ENCODE measurements around the gene GSK3B. TPM values are rescaled to one million over a fixed set of nuclear protein-coding genes. Genes with fewer than 3 reads are reported as not detected.

Gene GSK3B
- total and polyA plus RNA-seq, 2 experiments from 2014 or later = 19.7 to 43.1 TPM

DNA sequence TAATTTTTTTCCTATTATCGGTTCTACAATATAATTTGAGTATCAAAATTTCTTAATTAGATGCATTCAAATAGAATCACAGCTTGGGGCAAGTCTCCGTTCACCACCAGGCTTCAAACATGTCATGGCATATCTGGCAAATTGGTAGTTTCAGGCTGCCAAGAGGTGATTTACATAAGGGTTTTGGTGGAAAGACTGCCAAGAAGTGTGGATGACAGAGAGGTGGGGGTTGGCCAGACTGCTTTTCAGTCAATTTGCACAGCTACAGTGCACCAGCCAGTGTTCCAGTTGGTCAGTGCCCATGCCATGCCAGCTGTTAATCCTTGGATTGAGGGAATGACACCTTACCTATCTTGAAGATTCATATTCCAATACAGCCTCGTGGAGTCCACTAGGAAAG, 8.4 kb upstream of the GSK3B start:
- Histone ChIP-seq H2AFZ (no peak overlapping the region), H3K9me2 (ENCODE audit: insufficient read depth) (no peaks in the 10 kb centered on the region), H3K27ac (no peak overlapping the region), H3K4me2 (ENCODE audit: unreplicated experiment) (no peak overlapping the region), H3K4me3 (no peak overlapping the region), H3K9ac (no peak overlapping the region), H3K4me1 (ENCODE audit: insufficient read depth) (peaks cover 18% of the 10 kb centered on the region), H3K79me2 (ENCODE audit: insufficient read depth) (peaks cover 25% of the 10 kb centered on the region), H3K27me3 (replicated peaks; ENCODE audit: insufficient read depth) (no peaks in the 10 kb centered on the region), H3K9me3 (ENCODE audit: low read depth) (no peaks in the 10 kb centered on the region), H4K20me1 (ENCODE audit: insufficient read depth) (no peaks in the 10 kb centered on the region), H3K36me3 (ENCODE audit: low read depth) (no peaks in the 10 kb centered on the region), H3F3A (ENCODE audit: insufficient read depth) (peaks cover 15% of the 10 kb centered on the region; the same call in 1 of the 2 replicates)
- in situ Hi-C loops (cut with MboI) = no loop called here
- no peak for DNase-seq
- WGBS, 2 experiments (ENCODE audit: low coverage in 1 of 2, low lambda C conversion rate in 2 of 2, missing lambda C conversion rate in 2 of 2) = 96% methylated on average over 3 of the region's 3 CpGs
- TF ChIP-seq EZH2phosphoT487 (IDR thresholded peaks at IDR 0.05; ENCODE audit: insufficient read depth, low read depth) (no peak), EZH2 (IDR thresholded peaks at IDR 0.05; ENCODE audit: insufficient read depth, poor library complexity, severe bottlenecking) (no peak)

DNA sequence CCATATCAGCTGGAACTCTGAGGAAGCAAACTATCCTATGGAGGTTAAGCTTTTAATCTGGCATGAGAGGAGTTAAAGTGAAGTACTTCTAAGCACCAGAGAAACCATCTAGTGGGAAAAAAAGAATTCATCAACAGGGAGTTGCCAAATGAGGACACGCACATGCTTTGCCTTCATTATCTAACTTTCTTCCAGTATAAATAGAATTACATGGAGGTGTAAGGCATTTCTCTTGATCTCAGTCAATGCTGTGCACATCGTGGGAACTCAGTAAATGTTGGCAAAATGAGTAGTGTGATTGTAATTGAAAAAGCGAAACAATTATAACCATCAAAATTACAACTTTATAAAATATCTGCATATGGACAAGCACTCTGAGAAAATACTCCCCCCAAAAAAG, 8.0 kb upstream of the GSK3B start:
- Histone ChIP-seq H3K9ac (no peak overlapping the region), H3K36me3 (ENCODE audit: low read depth) (no peaks in the 10 kb centered on the region), H3K79me2 (ENCODE audit: insufficient read depth) (peaks cover 29% of the 10 kb centered on the region), H3K27me3 (replicated peaks; ENCODE audit: insufficient read depth) (no peaks in the 10 kb centered on the region), H3K4me3 (no peak overlapping the region), H3K9me2 (ENCODE audit: insufficient read depth) (no peaks in the 10 kb centered on the region), H3K4me1 (ENCODE audit: insufficient read depth) (peaks cover 18% of the 10 kb centered on the region), H2AFZ (no peak overlapping the region), H3K27ac (no peak overlapping the region), H3K4me2 (ENCODE audit: unreplicated experiment) (no peak overlapping the region), H3F3A (ENCODE audit: insufficient read depth) (peaks cover 15% of the 10 kb centered on the region; the same call in 1 of the 2 replicates), H4K20me1 (ENCODE audit: insufficient read depth) (no peaks in the 10 kb centered on the region), H3K9me3 (ENCODE audit: low read depth) (no peaks in the 10 kb centered on the region)
- in situ Hi-C loops (cut with MboI) = no loop called here
- 79 to 84% methylated on average over 3 of the region's 3 CpGs for WGBS, 2 experiments (ENCODE audit: low coverage in 1 of 2, low lambda C conversion rate in 2 of 2, missing lambda C conversion rate in 2 of 2)
- DNase-seq = no peak
- no peak for TF ChIP-seq EZH2 (IDR thresholded peaks at IDR 0.05; ENCODE audit: insufficient read depth, poor library complexity, severe bottlenecking)
- TF ChIP-seq EZH2phosphoT487 (IDR thresholded peaks at IDR 0.05; ENCODE audit: insufficient read depth, low read depth) = no peak

DNA sequence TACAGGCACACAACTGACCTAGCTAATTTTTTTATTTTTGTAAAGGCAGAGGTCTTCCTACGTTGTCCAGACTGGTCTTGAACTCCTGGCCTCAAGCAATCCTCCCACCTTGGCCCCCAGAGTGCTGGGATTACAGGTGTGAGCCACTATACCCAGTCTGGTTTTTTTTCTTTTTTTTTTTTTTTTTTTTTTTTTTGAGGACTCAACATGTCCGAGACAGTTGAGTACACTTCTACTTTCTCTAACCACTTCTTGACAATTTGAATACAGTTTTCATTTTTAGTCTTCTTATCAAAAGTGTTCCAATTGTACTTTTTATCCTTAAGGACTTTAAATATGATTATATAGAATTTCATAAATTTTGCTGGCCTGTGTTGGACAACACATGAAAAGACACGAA, 7.4 kb upstream of the GSK3B start:
- Histone ChIP-seq H4K20me1 (ENCODE audit: insufficient read depth) (no peaks in the 10 kb centered on the region), H3K27me3 (replicated peaks; ENCODE audit: insufficient read depth) (no peaks in the 10 kb centered on the region), H3K4me1 (ENCODE audit: insufficient read depth) (peaks cover 22% of the 10 kb centered on the region), H3K27ac (no peak overlapping the region), H3K9ac (no peak overlapping the region), H3K9me3 (ENCODE audit: low read depth) (no peaks in the 10 kb centered on the region), H3K79me2 (ENCODE audit: insufficient read depth) (peaks cover 35% of the 10 kb centered on the region), H3K4me2 (ENCODE audit: unreplicated experiment) (no peak overlapping the region), H3K4me3 (no peak overlapping the region), H2AFZ (no peak overlapping the region), H3K9me2 (ENCODE audit: insufficient read depth) (no peaks in the 10 kb centered on the region), H3K36me3 (ENCODE audit: low read depth) (no peaks in the 10 kb centered on the region), H3F3A (ENCODE audit: insufficient read depth) (peaks cover 15% of the 10 kb centered on the region; the same call in 1 of the 2 replicates)
- TF ChIP-seq EZH2 (IDR thresholded peaks at IDR 0.05; ENCODE audit: insufficient read depth, poor library complexity, severe bottlenecking) (no peak), EZH2phosphoT487 (IDR thresholded peaks at IDR 0.05; ENCODE audit: insufficient read depth, low read depth) (no peak)
- DNase-seq = no peak
- 83 to 86% methylated on average over 3 of the region's 3 CpGs for WGBS, 2 experiments (ENCODE audit: low coverage in 1 of 2, low lambda C conversion rate in 2 of 2, missing lambda C conversion rate in 2 of 2)
- in situ Hi-C loops (cut with MboI) = no loop called here

DNA sequence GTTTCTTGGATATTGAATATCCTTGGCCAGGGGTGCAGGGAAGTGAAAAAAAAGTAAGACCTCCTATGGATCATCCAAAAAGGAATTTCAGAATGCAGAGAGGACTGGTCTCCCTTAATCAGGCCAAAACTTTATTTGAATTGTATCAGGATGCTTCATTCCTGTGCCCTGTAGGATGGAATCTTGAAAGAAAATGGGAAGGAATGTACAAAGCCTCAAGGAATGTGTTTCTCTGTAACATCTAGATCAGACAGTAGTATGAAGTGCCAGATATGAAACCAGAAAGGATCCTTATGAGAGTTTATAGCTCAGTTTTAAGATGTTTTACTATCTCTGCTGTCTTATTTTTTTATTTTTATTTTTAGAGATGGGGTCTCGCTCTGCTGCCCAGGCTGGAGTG, 6.5 kb upstream of the GSK3B start:
- Histone ChIP-seq H3K9me2 (ENCODE audit: insufficient read depth) (no peaks in the 10 kb centered on the region), H3K27ac (0 out of 2 replicates have a peak overlapping the region, but pooled peaks have one; percentile 5), H3K9me3 (ENCODE audit: low read depth) (no peaks in the 10 kb centered on the region), H4K20me1 (ENCODE audit: insufficient read depth) (no peaks in the 10 kb centered on the region), H3K9ac (no peak overlapping the region), H3K36me3 (ENCODE audit: low read depth) (no peaks in the 10 kb centered on the region), H3K27me3 (replicated peaks; ENCODE audit: insufficient read depth) (no peaks in the 10 kb centered on the region), H3K4me2 (ENCODE audit: unreplicated experiment) (peak overlapping the region; percentile 36), H3F3A (ENCODE audit: insufficient read depth) (peaks cover 18% of the 10 kb centered on the region), H3K4me3 (no peak overlapping the region), H2AFZ (no peak overlapping the region), H3K79me2 (ENCODE audit: insufficient read depth) (peaks cover 44% of the 10 kb centered on the region), H3K4me1 (ENCODE audit: insufficient read depth) (peaks cover 30% of the 10 kb centered on the region)
- 100% methylated on average over 1 of the region's 1 CpG for WGBS, 2 experiments (ENCODE audit: low coverage in 1 of 2, low lambda C conversion rate in 2 of 2, missing lambda C conversion rate in 2 of 2)
- peak; percentile 40 for DNase-seq
- in situ Hi-C loops (cut with MboI) = no loop called here
- TF ChIP-seq EZH2 (IDR thresholded peaks at IDR 0.05; ENCODE audit: insufficient read depth, poor library complexity, severe bottlenecking) (no peak), EZH2phosphoT487 (IDR thresholded peaks at IDR 0.05; ENCODE audit: insufficient read depth, low read depth) (no peak)

- Histone ChIP-seq H3K4me3 (no peak overlapping the region), H3K4me2 (ENCODE audit: unreplicated experiment) (no peak overlapping the region), H3K9me3 (ENCODE audit: low read depth) (no peaks in the 10 kb centered on the region), H3K4me1 (ENCODE audit: insufficient read depth) (peaks cover 30% of the 10 kb centered on the region), H2AFZ (no peak overlapping the region), H3K27me3 (replicated peaks; ENCODE audit: insufficient read depth) (no peaks in the 10 kb centered on the region), H3F3A (ENCODE audit: insufficient read depth) (peaks cover 20% of the 10 kb centered on the region), H3K27ac (no peak overlapping the region), H4K20me1 (ENCODE audit: insufficient read depth) (no peaks in the 10 kb centered on the region), H3K9ac (no peak overlapping the region), H3K9me2 (ENCODE audit: insufficient read depth) (no peaks in the 10 kb centered on the region), H3K79me2 (ENCODE audit: insufficient read depth) (peaks cover 45% of the 10 kb centered on the region), H3K36me3 (ENCODE audit: low read depth) (no peaks in the 10 kb centered on the region)
- no peak for TF ChIP-seq EZH2 (IDR thresholded peaks at IDR 0.05; ENCODE audit: insufficient read depth, poor library complexity, severe bottlenecking)
- no peak for TF ChIP-seq EZH2phosphoT487 (IDR thresholded peaks at IDR 0.05; ENCODE audit: insufficient read depth, low read depth)
- in situ Hi-C loops (cut with MboI) = no loop called here
- no peak for DNase-seq
Measured at GRCh38 chr3:120098710-120099109, 4.5 kb upstream of the GSK3B start.
